Activated T-cell treated with anti-CD3 and anti-CD28 coated beads, Interleukin-2, amount 50 U/mL, for 24 hours (primary cell): ENCODE measurements around the gene ETFB.
A peak's percentile ranks its signal among the peaks of the same experiment; 100 is the strongest.

ENCODE experiments used
- DNase-seq: peaks from one replicate; pipeline ENCODE4 v3.0.0-alpha.2; 2020
- H3K27ac Mint-ChIP-seq: 2 replicates; pipeline ENCODE4 v1.8.0; 2020; ENCODE audit warnings: mild to moderate bottlenecking, mixed read lengths
- H3K27me3 Mint-ChIP-seq: 2 replicates; pipeline ENCODE4 v1.8.0; 2020; ENCODE audit warnings: mixed read lengths
- H3K36me3 Mint-ChIP-seq: 2 replicates; pipeline ENCODE4 v1.8.0; 2020; ENCODE audit warnings: low read depth, mixed read lengths
- H3K4me1 Mint-ChIP-seq: 2 replicates; pipeline ENCODE4 v1.8.0; 2020; ENCODE audit warnings: low read depth, mixed read lengths
- H3K4me3 Mint-ChIP-seq: 2 replicates; pipeline ENCODE4 v1.8.0; 2020; ENCODE audit warnings: mild to moderate bottlenecking, moderate library complexity, mixed read lengths
- H3K9me3 Mint-ChIP-seq: 2 replicates; pipeline ENCODE4 v1.8.0; 2020; ENCODE audit warnings: mixed read lengths

The ETFB gene

DNA sequence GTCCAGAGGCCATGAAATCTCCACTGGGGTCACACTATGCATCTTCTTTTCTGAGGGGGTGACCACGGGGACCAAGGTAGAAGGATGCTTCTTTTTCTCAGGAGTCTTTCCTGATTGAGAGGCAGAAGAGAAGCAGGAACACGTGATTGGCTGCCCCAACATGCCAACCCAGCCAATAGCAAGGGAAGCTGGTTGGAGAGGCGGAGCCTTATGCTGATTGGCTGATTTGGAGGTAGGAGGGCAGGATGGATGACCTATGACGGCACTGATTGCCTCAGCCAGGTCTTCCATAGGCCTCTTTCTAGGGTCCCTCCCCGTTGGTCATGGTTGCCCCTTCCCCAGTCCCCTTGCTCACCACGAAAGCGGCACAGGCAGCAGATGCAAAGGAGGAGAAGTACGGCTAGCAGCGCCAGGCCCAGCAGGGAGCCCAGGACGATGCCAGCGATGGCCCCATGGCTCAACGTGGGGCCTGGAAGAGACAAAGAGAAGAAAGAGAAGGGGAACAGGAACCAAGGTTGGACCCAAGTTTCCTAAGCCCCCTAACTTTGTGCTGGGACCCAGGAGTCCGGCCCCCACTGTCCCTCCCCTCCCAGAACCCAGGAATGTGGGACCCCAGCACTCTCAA, 32.2 kb downstream of the ETFB start:
- DNase-seq: no peak
- peaks cover 2% of the 10 kb centered on the region for H3K9me3 Mint-ChIP-seq
- peaks cover 5% of the 10 kb centered on the region for H3K36me3 Mint-ChIP-seq
- peaks cover 6% of the 10 kb centered on the region for H3K4me1 Mint-ChIP-seq
- peaks cover 23% of the 10 kb centered on the region for H3K27me3 Mint-ChIP-seq
- H3K4me3 Mint-ChIP-seq: no peak overlapping the region
- H3K27ac Mint-ChIP-seq: no peak overlapping the region

DNA sequence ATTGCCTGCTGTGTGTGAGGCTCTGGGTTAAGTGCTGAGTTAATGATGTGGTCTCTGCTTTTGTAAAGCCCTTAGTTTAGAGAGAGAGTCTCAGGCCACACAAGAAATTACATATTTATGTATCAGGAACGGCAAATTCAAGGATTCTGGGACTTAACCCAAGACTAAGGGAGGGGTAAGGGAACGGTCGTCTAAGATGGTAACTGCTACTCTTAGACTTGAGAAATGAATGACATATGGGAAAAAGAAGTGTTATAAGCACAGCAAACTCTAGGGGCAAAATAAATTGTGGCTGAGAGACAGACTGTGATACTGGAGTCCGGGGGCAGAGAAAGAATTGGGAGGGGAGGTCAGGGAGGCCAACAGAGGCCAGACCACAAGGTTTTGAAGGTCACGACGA, 34.5 kb downstream of the ETFB start:
- H3K27me3 Mint-ChIP-seq: peaks cover 45% of the 10 kb centered on the region
- H3K4me3 Mint-ChIP-seq: no peak overlapping the region
- no peak for DNase-seq
- H3K4me1 Mint-ChIP-seq: peaks cover 7% of the 10 kb centered on the region
- H3K9me3 Mint-ChIP-seq: peaks cover 2% of the 10 kb centered on the region
- H3K27ac Mint-ChIP-seq: no peak overlapping the region
- H3K36me3 Mint-ChIP-seq: peaks cover 5% of the 10 kb centered on the region

DNA sequence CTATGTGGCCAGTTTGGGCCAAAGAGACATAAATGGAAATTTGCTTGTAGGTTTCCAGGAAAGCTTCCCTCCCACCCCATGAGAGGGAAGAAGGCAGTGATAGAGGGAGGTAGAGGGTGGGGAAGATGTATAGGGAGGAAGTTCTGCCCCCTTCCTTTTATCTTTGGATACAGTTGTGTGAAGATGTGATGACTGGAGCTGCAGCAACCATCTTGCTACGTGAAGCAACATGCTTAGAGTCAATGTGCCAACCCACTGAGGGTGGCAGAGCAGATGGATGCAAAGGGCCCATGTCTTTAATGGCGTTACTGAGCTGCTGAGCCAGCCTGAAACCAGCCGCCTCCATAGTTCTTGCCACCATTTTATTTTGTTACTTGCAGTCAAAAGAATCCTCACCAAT, 35.0 kb downstream of the ETFB start:
- H3K4me1 Mint-ChIP-seq: peaks cover 7% of the 10 kb centered on the region
- H3K27me3 Mint-ChIP-seq: peaks cover 50% of the 10 kb centered on the region
- peaks cover 2% of the 10 kb centered on the region for H3K9me3 Mint-ChIP-seq
- no peak overlapping the region for H3K27ac Mint-ChIP-seq
- H3K4me3 Mint-ChIP-seq: no peak overlapping the region
- H3K36me3 Mint-ChIP-seq: peaks cover 5% of the 10 kb centered on the region
- no peak for DNase-seq

DNA sequence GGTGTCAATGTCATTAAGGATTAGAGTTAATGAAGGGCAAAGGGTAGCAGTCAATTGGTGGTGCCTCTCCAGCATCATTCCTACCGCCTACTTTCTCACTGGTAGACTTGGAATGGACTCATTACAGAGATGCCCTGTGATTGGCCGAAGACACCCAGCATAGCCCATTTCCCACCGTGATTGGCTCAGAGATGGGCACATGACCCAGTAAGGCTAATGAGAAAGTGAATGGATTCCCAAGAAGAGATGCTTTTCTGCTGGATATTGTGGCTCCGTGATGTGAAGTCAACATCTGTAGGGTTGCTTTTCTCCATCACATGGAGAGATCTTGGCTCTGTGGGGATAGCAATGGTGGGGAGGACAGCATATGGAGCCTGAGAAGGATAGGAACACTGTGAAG, 35.8 kb downstream of the ETFB start:
- Mint-ChIP-seq H3K36me3 (peaks cover 5% of the 10 kb centered on the region), H3K27me3 (peaks cover 58% of the 10 kb centered on the region), H3K9me3 (peaks cover 2% of the 10 kb centered on the region), H3K4me3 (no peak overlapping the region), H3K4me1 (peaks cover 10% of the 10 kb centered on the region), H3K27ac (no peak overlapping the region)
- DNase-seq: no peak

DNA sequence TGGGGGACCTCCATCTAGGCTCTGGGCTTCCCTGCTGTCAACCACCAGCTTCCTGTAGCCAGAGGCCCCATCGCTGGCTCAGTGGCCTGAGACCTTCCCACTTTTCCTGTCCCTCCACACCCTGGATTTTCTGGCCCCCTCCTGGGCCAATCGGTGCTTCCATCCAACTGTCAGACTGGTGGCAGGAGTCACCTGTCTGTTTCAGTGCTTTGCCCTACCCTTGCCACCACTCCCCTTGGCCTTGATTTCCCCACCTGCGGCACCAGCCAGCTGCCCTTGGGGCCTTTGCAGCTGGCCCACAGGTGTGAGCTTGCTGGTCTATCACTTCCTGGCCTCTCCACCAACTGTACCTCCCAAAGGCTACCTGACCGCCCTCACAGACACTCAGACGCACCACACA, 36.8 kb downstream of the ETFB start:
- H3K27me3 Mint-ChIP-seq: peaks cover 68% of the 10 kb centered on the region
- DNase-seq: no peak
- H3K9me3 Mint-ChIP-seq: peaks cover 2% of the 10 kb centered on the region
- H3K4me3 Mint-ChIP-seq: no peak overlapping the region
- H3K27ac Mint-ChIP-seq: no peak overlapping the region
- peaks cover 5% of the 10 kb centered on the region for H3K36me3 Mint-ChIP-seq
- peaks cover 10% of the 10 kb centered on the region for H3K4me1 Mint-ChIP-seq

DNA sequence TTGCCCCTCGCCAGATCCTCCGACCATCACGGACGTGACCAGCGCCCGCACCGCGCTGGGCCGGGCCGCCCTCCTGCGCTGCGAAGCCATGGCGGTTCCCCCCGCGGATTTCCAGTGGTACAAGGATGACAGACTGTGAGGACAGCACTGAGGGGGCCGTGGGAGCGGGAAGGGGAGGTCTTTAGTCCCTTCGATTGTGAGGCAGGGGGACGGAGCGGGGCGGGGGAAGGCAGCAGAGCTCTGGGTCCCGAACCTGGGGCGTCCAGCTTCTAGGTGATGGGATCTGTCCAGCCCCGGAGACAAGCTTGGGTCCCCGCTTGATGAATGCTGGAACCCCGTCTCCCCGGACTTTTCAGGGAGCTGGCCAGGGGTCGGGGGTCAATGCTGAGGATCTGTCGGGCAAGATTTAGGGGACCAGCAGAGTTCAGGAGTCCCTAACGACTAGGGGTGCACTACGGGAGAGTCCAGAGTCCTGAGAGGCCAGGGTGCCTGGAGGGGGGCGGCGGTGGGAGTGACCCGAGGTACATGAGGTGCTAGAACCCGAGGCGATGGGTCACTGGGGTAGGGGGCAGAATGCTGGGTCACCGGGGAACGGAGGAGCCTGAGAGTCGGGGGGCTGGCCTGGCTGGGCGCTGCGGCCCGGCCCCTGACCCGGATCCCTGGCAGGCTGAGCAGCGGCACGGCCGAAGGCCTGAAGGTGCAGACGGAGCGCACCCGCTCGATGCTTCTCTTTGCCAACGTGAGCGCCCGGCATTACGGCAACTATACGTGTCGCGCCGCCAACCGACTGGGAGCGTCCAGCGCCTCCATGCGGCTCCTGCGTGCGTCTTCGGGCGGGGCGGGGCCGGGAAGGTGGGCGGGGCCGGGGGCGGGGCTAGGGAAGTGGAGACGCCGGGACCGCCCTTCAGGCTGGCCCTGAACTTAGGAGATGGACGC, 38.9 kb downstream of the ETFB start:
- Mint-ChIP-seq H3K27ac (no peak overlapping the region), H3K4me3 (peak overlapping the region; percentile 52), H3K4me1 (peaks cover 10% of the 10 kb centered on the region), H3K9me3 (peaks cover 2% of the 10 kb centered on the region), H3K36me3 (peaks cover 5% of the 10 kb centered on the region), H3K27me3 (peaks cover 87% of the 10 kb centered on the region)
- peak; percentile 71 for DNase-seq

DNA sequence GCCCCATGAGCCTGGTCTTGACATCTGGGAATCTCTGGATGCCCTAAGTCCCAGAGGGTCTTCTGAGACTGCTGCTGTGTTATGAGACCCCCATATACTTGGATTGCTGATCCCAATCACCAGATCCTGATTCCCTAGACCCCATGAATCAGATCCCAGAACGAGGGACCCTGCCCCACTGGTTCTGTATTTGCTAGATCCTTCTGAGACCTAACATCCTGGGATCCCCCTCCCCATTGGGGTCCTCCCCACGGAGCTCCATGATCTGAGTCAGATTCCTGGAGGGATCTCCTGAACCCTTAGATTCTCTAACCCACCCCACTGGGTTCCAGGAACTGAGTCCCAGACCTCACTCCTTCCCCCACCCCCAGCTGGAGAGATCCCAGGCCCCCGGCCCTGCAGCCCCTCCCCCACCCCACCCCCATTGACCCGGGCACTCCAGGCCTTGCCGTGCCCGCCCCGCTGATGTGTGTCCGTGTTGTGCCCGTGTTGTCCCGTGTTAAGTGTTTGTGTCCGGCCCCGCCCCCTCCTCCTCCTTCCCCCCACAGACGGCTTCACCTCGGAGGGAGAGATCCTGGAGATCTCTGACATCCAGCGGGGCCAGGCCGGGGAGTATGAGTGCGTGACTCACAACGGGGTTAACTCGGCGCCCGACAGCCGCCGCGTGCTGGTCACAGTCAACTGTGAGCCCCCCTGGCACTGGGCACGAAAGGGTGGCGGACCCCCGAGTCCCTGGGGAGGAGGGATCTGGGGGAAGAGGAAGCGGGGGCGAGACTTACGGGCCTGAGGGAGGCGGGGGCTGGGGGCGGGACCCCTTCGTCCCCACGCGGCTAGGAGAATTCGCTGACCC, 39.7 kb downstream of the ETFB start:
- H3K9me3 Mint-ChIP-seq: peaks cover 2% of the 10 kb centered on the region
- peaks cover 81% of the 10 kb centered on the region for H3K27me3 Mint-ChIP-seq
- H3K4me3 Mint-ChIP-seq: no peak overlapping the region
- no peak overlapping the region for H3K27ac Mint-ChIP-seq
- H3K36me3 Mint-ChIP-seq: peaks cover 2% of the 10 kb centered on the region
- no peak for DNase-seq
- H3K4me1 Mint-ChIP-seq: peaks cover 10% of the 10 kb centered on the region

DNA sequence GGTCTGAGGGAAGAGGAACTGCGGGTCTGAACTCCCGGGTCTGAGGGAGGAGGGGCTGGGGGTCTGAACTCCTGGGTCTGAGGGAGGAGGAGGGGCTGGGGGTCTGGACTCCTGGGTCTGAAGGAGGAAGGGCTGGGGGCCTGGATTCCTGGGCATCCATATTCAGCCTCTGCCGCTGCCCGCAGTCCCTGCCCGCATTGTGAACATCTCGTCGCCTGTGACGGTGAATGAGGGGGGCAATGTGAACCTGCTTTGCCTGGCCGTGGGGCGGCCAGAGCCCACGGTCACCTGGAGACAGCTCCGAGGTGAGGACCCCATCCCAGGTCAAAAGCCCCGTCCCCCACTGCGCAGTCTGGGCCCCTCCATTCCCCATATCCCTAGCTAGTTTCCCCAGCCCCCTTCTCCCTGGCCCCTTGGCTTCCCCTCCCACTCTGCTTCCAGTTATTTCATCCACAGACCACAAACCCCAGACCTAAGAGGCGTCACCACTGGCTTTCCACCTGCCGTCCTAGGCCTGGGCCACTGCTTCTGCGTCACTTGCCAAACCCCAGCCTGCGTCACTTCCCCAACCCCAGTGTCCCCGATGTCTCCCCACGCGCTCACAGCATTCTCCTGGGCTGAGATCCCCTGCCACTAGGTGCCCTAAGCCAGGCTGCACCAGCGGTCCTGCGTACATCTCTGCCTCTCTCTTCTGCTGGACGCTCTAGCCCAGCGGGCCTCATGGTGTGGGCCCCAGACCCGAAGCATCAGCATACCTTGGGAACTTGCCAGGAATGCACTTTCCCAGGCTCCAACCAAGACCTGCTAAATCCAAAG, 40.8 kb downstream of the ETFB start:
- peaks cover 82% of the 10 kb centered on the region for H3K27me3 Mint-ChIP-seq
- H3K4me3 Mint-ChIP-seq: no peak overlapping the region
- H3K9me3 Mint-ChIP-seq: no peaks in the 10 kb centered on the region
- H3K4me1 Mint-ChIP-seq: peaks cover 10% of the 10 kb centered on the region
- H3K36me3 Mint-ChIP-seq: no peaks in the 10 kb centered on the region
- no peak overlapping the region for H3K27ac Mint-ChIP-seq
- DNase-seq: no peak

DNA sequence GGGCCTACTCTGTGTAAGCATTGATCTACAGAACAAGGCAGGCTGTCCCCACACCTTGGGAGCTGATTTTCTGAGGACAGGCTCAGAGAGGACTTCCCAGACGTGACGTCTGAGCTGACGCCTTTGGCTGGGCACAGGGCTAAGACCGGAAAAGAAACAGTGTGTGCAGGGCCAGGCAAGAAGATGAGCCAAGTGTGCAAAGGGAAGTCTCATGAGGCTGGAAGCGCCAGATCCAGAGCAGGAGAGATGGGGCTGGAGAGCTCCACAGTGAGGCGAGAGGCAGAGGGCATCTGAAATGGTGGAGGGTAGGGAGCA, 42.1 kb downstream of the ETFB start:
- no peaks in the 10 kb centered on the region for H3K9me3 Mint-ChIP-seq
- H3K4me3 Mint-ChIP-seq: no peak overlapping the region
- no peaks in the 10 kb centered on the region for H3K36me3 Mint-ChIP-seq
- H3K27me3 Mint-ChIP-seq: peaks cover 79% of the 10 kb centered on the region
- peaks cover 10% of the 10 kb centered on the region for H3K4me1 Mint-ChIP-seq
- DNase-seq: no peak
- no peak overlapping the region for H3K27ac Mint-ChIP-seq

DNA sequence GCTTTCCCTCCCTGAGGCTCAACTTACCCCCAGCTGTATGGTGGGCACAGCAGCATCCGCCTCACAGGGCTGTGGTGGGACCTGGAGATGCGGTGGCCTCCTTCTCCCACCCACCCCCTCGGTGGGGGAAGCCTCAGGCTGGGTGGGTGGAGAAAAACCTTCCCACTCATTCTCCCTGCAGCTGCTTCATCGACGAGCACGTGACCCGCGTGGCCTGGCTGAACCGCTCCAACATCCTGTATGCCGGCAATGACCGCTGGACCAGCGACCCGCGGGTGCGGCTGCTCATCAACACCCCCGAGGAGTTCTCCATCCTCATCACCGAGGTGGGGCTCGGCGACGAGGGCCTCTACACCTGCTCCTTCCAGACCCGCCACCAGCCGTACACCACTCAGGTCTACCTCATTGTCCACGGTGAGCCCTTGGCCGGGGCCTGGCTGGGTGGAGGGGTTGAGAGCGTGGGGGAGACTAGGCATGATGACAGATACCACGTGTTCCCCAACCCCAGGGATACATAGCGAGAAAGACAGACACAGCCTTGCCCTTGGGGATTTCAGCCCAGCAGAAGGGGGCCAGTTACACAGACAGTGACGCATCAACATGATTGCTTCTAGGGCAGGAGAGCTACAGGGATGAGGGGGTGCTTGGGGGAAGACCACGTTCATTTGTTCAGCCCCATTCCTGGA, 42.6 kb downstream of the ETFB start:
- Mint-ChIP-seq H3K27me3 (peaks cover 79% of the 10 kb centered on the region), H3K9me3 (no peaks in the 10 kb centered on the region), H3K4me3 (no peak overlapping the region), H3K4me1 (peaks cover 10% of the 10 kb centered on the region), H3K36me3 (no peaks in the 10 kb centered on the region), H3K27ac (no peak overlapping the region)
- no peak for DNase-seq

DNA sequence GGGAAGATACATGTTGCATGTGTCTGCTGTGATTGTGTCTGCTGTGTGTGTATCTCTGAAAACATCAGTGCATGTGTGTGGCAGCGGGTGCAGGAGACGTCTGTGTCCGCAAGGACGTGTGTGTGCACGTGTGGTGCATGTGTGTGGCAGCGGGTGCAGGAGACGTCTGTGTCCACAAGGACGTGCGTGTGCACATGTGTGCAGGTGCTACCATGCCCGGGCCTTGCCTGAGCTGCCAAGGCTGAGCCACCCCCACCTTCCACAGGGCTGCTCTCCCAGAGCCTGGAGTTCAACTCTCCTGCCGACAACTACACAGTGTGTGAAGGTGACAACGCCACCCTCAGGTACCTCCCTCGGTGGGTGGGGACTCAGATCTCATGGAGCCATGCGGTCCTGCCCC, 44.4 kb downstream of the ETFB start:
- H3K9me3 Mint-ChIP-seq: no peaks in the 10 kb centered on the region
- H3K27ac Mint-ChIP-seq: no peak overlapping the region
- peaks cover 72% of the 10 kb centered on the region for H3K27me3 Mint-ChIP-seq
- DNase-seq: no peak
- H3K4me3 Mint-ChIP-seq: no peak overlapping the region
- peaks cover 3% of the 10 kb centered on the region for H3K4me1 Mint-ChIP-seq
- no peaks in the 10 kb centered on the region for H3K36me3 Mint-ChIP-seq

DNA sequence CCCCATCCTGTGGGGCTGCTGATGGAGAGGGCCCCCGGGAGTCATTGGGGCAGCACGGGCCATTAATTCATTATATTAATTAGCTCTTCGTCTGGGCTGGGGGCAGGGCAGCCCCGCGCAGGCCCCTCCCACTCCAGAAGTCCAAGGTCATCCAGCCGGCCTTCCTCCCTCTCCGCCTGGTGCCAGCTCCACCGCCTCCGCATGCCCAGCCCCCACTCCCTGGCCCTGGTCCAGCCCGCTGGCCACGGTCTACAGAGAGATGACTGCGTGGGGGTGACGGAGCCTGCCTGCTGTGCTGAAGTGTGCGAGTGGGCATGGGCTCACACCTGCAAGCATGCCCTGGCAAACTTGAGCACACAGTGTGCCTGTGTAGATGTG, 45.9 kb downstream of the ETFB start:
- no peaks in the 10 kb centered on the region for H3K4me1 Mint-ChIP-seq
- no peak overlapping the region for H3K27ac Mint-ChIP-seq
- no peaks in the 10 kb centered on the region for H3K36me3 Mint-ChIP-seq
- no peak for DNase-seq
- H3K4me3 Mint-ChIP-seq: no peak overlapping the region
- peaks cover 2% of the 10 kb centered on the region for H3K9me3 Mint-ChIP-seq
- H3K27me3 Mint-ChIP-seq: peaks cover 59% of the 10 kb centered on the region

DNA sequence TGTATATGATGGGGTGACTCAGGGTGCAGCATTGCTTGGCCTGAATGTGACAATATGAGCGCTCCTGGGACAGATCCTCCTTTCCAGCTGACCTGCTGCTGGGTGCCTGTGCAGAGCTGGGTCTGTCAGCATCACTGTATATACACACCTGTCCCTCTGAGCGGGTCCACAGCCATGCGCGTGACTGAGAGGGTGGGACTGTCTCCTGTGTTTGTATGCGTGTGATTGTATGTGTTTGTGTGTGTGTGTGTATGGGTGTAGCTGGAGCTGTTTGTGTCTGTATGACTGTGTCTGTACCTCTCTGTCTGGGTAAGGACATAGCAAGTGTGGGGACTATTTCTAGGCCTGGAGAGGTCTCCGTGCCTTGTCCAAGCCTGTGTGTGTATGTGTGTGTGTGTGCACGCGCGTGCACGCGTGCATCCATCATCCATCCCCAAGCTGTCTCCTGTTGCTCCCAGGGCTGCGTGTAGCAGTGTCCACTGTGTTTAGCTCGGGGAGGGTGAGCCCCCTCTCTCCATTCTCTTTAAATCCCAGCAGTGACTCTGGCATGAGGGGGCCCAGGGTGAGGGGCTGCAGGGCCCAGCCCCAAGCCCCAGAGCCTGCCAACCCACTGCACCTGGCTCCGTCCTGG, 46.4 kb downstream of the ETFB start:
- no peak for DNase-seq
- H3K27me3 Mint-ChIP-seq: peaks cover 59% of the 10 kb centered on the region
- H3K36me3 Mint-ChIP-seq: no peaks in the 10 kb centered on the region
- H3K4me3 Mint-ChIP-seq: no peak overlapping the region
- no peak overlapping the region for H3K27ac Mint-ChIP-seq
- H3K4me1 Mint-ChIP-seq: no peaks in the 10 kb centered on the region
- H3K9me3 Mint-ChIP-seq: peaks cover 4% of the 10 kb centered on the region
